Transverse colon (tissue), 4 donors: ENCODE results near the gene KRT81. TPM values are rescaled to one million over a fixed set of nuclear protein-coding genes. Genes with fewer than 3 reads are reported as not detected.

Source experiments
- DNase-seq: peaks from one replicate; pipeline ENCODE4 v3.0.0-alpha.2; 2019
- H3K27ac ChIP-seq, 4 donors: fragments of 200-600 bp; sonication (generic); 2 replicates each; pipeline ENCODE4 v1.5.1; 2016 to 2018; ENCODE audit warnings: inconsistent platforms in 4 of 4
- H3K27me3 ChIP-seq: fragments of 200-600 bp; sonication (generic); 2 replicates; pipeline ENCODE4 v1.5.1; 2017; ENCODE audit warnings: inconsistent platforms
- H3K36me3 ChIP-seq, 4 donors: fragments of 200-600 bp; sonication (generic); 2 replicates each; pipeline ENCODE4 v1.5.1; 2017 to 2019; ENCODE audit warnings: inconsistent platforms in 4 of 4
- H3K4me1 ChIP-seq, 4 donors: fragments of 200-600 bp; sonication (generic); 2 replicates each; pipeline ENCODE4 v1.5.1; 2017 to 2020; ENCODE audit warnings: inconsistent platforms in 4 of 4
- H3K4me3 ChIP-seq, 4 donors: fragments of 200-600 bp; sonication (generic); 1 replicate in 1 of 4; 2 replicates in 3 of 4; pipeline versions ENCODE4 v1.5.1 to v1.6.1; 2017 to 2019; ENCODE audit warnings: inconsistent platforms in 4 of 4
- H3K9me3 ChIP-seq, 2 donors: fragments of 200-600 bp; sonication (generic); 2 replicates each; pipeline ENCODE4 v1.5.1; 2017 to 2019; ENCODE audit warnings: inconsistent platforms in 2 of 2
- CTCF ChIP-seq, 5 experiments: fragments of 200-600 bp in 3 of 5; fragments of 450-650 bp in 2 of 5; sonication (generic) in 3 of 5; IDR thresholded peaks; 1 replicate in 2 of 5; 2 replicates in 3 of 5; pipeline ENCODE4 v1.5.1; 2016 to 2017; ENCODE audit warnings: antibody characterized with exemption in 5 of 5, inconsistent platforms in 3 of 5, mild to moderate bottlenecking in 2 of 5, moderate library complexity in 1 of 5
- EP300 ChIP-seq: sonication (generic); formaldehyde crosslinking; IDR thresholded peaks from one replicate; pipeline ENCODE4 v1.6.1; 2017; ENCODE audit warnings: antibody characterized with exemption, low read depth
- POLR2A ChIP-seq: fragments of 450-650 bp; IDR thresholded peaks from one replicate; pipeline ENCODE4 v1.6.1; 2016; ENCODE audit warnings: antibody characterized with exemption, mild to moderate bottlenecking, moderate library complexity
- POLR2AphosphoS5 ChIP-seq, 3 donors: sonication (generic); formaldehyde crosslinking; IDR thresholded peaks; one replicate each; pipeline ENCODE4 v1.6.1; 2016; ENCODE audit warnings: antibody characterized with exemption in 3 of 3
- WGBS, 2 donors: methylation state at CpG; one replicate each; pipeline ENCODE4 v1.1.5; 2018; ENCODE audit warnings: low coverage in 1 of 2; 5-methylcytosine and 5-hydroxymethylcytosine counted together
- in situ Hi-C, 4 donors: fragments of 200-750 bp; cut with MboI; loops; one replicate each; pipeline versions ENCODE4 v1.15.0 to v1.15.1; 2017; ENCODE audit warnings: low sequenced_read_pairs in 3 of 4, low pct_ligation_motif_present in 1 of 4, low pct_unique_long_range_greater_than_20kb in 1 of 4
- intact Hi-C: fragments of 100-400 bp; cut with DNase I; formaldehyde crosslinking; loops from one replicate; pipeline ENCODE4 v1.15.1; 2023; ENCODE audit warnings: low total_unique reads
- total RNA-seq, 4 donors: library from RNA; depleted of rRNA; stranded (reverse); fragments of >200 nt; gene quantifications; one replicate each; pipeline ENCODE4 v1.1.0, GENCODE V29; 2016

Gene KRT81
- total RNA-seq, 4 donors from 2014 or later: not detected

- Histone ChIP-seq H3K4me3 (no peak overlapping the region), H3K36me3 (no peaks in the 10 kb centered on the region), H3K9me3 (no peaks in the 10 kb centered on the region), H3K4me1 (peaks cover 5 to 25% (median 16%) of the 10 kb centered on the region in 4 donors), H3K27me3 (peaks cover under 1% of the 10 kb centered on the region), H3K27ac (no peak overlapping the region)
- in situ Hi-C loops: no loop called here
- intact Hi-C loops: no loop called here
- TF ChIP-seq EP300: no peak
- no peak for TF ChIP-seq CTCF (IDR thresholded peaks at IDR 0.05)
- no peak for TF ChIP-seq POLR2A
- no peak for TF ChIP-seq POLR2AphosphoS5 (IDR thresholded peaks at IDR 0.05)
- no peak for DNase-seq
- 78 to 83% methylated on average over 2 to 7 of the region's 7 CpGs for WGBS, 2 donors
These were observed 52.3 kb downstream of the KRT81 start for GRCh38 chr12:52238916-52239646.

- H3K27ac ChIP-seq: no peak overlapping the region
- intact Hi-C loops: no loop called here
- in situ Hi-C loops: no loop called here
- peaks cover 0 to 18% (median 12%) of the 10 kb centered on the region in 4 donors for H3K4me1 ChIP-seq
- WGBS, 2 donors: 89% methylated on average over 4 of the region's 4 CpGs; no CpG with 5 or more reads in 1 of the 2 donors
- H3K9me3 ChIP-seq: no peaks in the 10 kb centered on the region
- no peak overlapping the region for H3K4me3 ChIP-seq
- H3K36me3 ChIP-seq: no peaks in the 10 kb centered on the region
- DNase-seq: no peak
- TF ChIP-seq EP300: no peak
- TF ChIP-seq CTCF (IDR thresholded peaks at IDR 0.05): no peak
- no peak for TF ChIP-seq POLR2A
- no peak for TF ChIP-seq POLR2AphosphoS5 (IDR thresholded peaks at IDR 0.05)
- H3K27me3 ChIP-seq: peaks cover 8% of the 10 kb centered on the region
These were observed 53.0 kb downstream of the KRT81 start for GRCh38 chr12:52238207-52238840.

GRCh38 chr12:52236386-52237050 lies 54.8 kb downstream of the KRT81 start:
- WGBS, 2 donors: 86 to 100% methylated on average over 1 to 3 of the region's 3 CpGs
- Histone ChIP-seq H3K4me3 (no peak overlapping the region), H3K4me1 (peaks cover 0 to 27% (median 17%) of the 10 kb centered on the region in 4 donors), H3K36me3 (no peaks in the 10 kb centered on the region), H3K27me3 (peaks cover 21% of the 10 kb centered on the region), H3K27ac (peak overlapping the region in 1 of 4 donors; percentile 12), H3K9me3 (no peaks in the 10 kb centered on the region)
- DNase-seq: no peak
- in situ Hi-C loops (no loop called here), intact Hi-C loops (no loop called here)
- no peak for TF ChIP-seq CTCF (IDR thresholded peaks at IDR 0.05)
- TF ChIP-seq POLR2A: no peak
- TF ChIP-seq POLR2AphosphoS5 (IDR thresholded peaks at IDR 0.05): no peak
- TF ChIP-seq EP300: no peak

Other genes with a start within 250 kb of the KRT81 start
- 100 to 1,000 TPM in 1 of 4 donors, 10 to 100 TPM in 3; 50.7 to 102 (median 76.9) TPM for gene NR4A1, start 240.1 kb downstream of the KRT81 start, total RNA-seq
- gene ATG101, start 221.6 kb downstream of the KRT81 start, total RNA-seq: 10 to 100 TPM; 15.7 to 64.1 (median 51.6) TPM
- 1 to 10 TPM in 1 of 4 donors, under 1 TPM in 2, not detected in 1; 0.64 to 1.5 (median 0.80) TPM for gene SMIM41, start 211.8 kb downstream of the KRT81 start, total RNA-seq
- under 1 TPM in 1 of 4 donors, not detected in 3; 0.14 TPM for gene KRT80, start 99.5 kb downstream of the KRT81 start, total RNA-seq
- 1 to 10 TPM in 1 of 4 donors, under 1 TPM in 2, not detected in 1; 0.75 to 1.6 (median 0.95) TPM for gene KRT7, start 58.3 kb downstream of the KRT81 start, total RNA-seq
- gene KRT86, start 16.9 kb downstream of the KRT81 start, total RNA-seq: 1 to 10 TPM in 1 of 4 donors, not detected in 3; 3.6 TPM
- not detected for gene KRT83, start 29.9 kb upstream of the KRT81 start, total RNA-seq
- gene KRT85, start 75.9 kb upstream of the KRT81 start, total RNA-seq: not detected
- not detected for gene KRT84, start 94.1 kb upstream of the KRT81 start, total RNA-seq
- not detected for gene KRT82, start 114.8 kb upstream of the KRT81 start, total RNA-seq
- gene KRT75, start 142.8 kb upstream of the KRT81 start, total RNA-seq: not detected
- not detected for gene KRT6B, start 160.6 kb upstream of the KRT81 start, total RNA-seq
- 10 to 100 TPM in 1 of 4 donors, not detected in 3; 23.9 TPM for gene KRT6C, start 182.3 kb upstream of the KRT81 start, total RNA-seq
- not detected for gene KRT6A, start 201.7 kb upstream of the KRT81 start, total RNA-seq
- not detected for gene KRT5, start 228.9 kb upstream of the KRT81 start, total RNA-seq